Measurements from ENCODE around the gene HNRNPA0. TPM values are rescaled to one million over a fixed set of nuclear protein-coding genes. Genes with fewer than 3 reads are reported as not detected.

Gene HNRNPA0
- total and polyA plus RNA-seq, 2 of the 8 experiments (the other 6 are each of a cell fraction or from before 2014, with no cell fraction given), result 22.0 to 71.3 TPM

- ChIA-PET POLR2A (ENCODE audit: partially characterized antibody) (interaction anchor here (3.4 kb wide), 1 partner anchor 20 kb away, joined by 12 read pairs; the partner anchor contains the start of gene HNRNPA0), CTCF (ENCODE audit: partially characterized antibody) (interaction anchor here (0.8 to 1.6 kb wide), 9 partner anchors 8 to 104 kb away, joined by 3 to 7 read pairs (median 4); no protein-coding TSS in a partner anchor)
- 88% methylated on average over 3 of the region's 3 CpGs; no CpG with 5 or more reads in 1 of the 2 experiments for WGBS, 2 experiments (ENCODE audit: extremely low coverage in 1 of 2, insufficient coverage in 1 of 2, insufficient read length in 1 of 2, insufficient replicate concordance in 2 of 2, low coverage in 1 of 2, low lambda C conversion rate in 2 of 2, missing lambda C conversion rate in 1 of 2)
- no peak overlapping the region for H3K9ac ChIP-seq (replicated peaks in 1 of 4; ENCODE audit: extremely low read depth in 1 of 4, low read depth in 3 of 4, low read length in 3 of 4)
- DNase-seq (ENCODE audit: low read depth in 1 of 2, low spot score in 2 of 2) (no peak), FAIRE-seq (no peak)
- H2BK12ac ChIP-seq (ENCODE audit: low read depth, low read length), result no peak overlapping the region
- H2BK5ac ChIP-seq (ENCODE audit: low read depth, low read length), result no peak overlapping the region
- H2BK20ac ChIP-seq (ENCODE audit: low read length), result no peak overlapping the region
- no peaks in the 10 kb centered on the region for H4K20me1 ChIP-seq (replicated peaks in 1 of 2; ENCODE audit: control insufficient read depth in 1 of 2, insufficient read depth in 2 of 2, low read length in 2 of 2)
- peaks cover 6 to 40% of the 10 kb centered on the region in 2 experiments; a peak in 3 of 4 replicates for H3K79me2 ChIP-seq (ENCODE audit: control insufficient read depth in 1 of 2, insufficient read depth in 2 of 2, low read length in 2 of 2)
- H3K56ac ChIP-seq (replicated peaks; ENCODE audit: insufficient read length, low read depth, low read length), result no peak overlapping the region
- no peaks in the 10 kb centered on the region for H3K36me3 ChIP-seq (ENCODE audit: control insufficient read depth in 2 of 4, insufficient read depth in 4 of 4, low read length in 3 of 4)
- no peak overlapping the region for H3K4ac ChIP-seq (replicated peaks; ENCODE audit: insufficient read length, low read depth, low read length)
- peaks cover 6% of the 10 kb centered on the region for H3K79me1 ChIP-seq (ENCODE audit: low read depth, low read length)
- no peak overlapping the region for H3K4me3 ChIP-seq (ENCODE audit: extremely low read depth in 1 of 4, insufficient read depth in 2 of 4, low read depth in 3 of 4, low read length in 4 of 4)
- H3K9me3 ChIP-seq (ENCODE audit: insufficient read depth in 2 of 2, low read depth in 1 of 2, low read length in 1 of 2), result no peaks in the 10 kb centered on the region
- H3K4me2 ChIP-seq (ENCODE audit: insufficient read depth in 1 of 2, low read depth in 2 of 2, low read length in 2 of 2), result no peak overlapping the region; a peak in 2 of 4 replicates
- no peaks in the 10 kb centered on the region for H3K27me3 ChIP-seq (replicated peaks in 1 of 4; ENCODE audit: control insufficient read depth in 3 of 4, extremely low read depth in 1 of 4, insufficient read depth in 3 of 4, low read length in 3 of 4)
- H3K27ac ChIP-seq (ENCODE audit: low read depth, low read length), result no peak overlapping the region
- H2BK15ac ChIP-seq (ENCODE audit: low read length), result no peak overlapping the region
- H4K8ac ChIP-seq (ENCODE audit: extremely low read depth, insufficient read depth, low read length), result no peak overlapping the region
- peaks cover 12% of the 10 kb centered on the region; the same call in 1 of the 2 replicates for H3K23me2 ChIP-seq (ENCODE audit: low read depth, low read length)
- H2AK5ac ChIP-seq (ENCODE audit: low read depth, low read length), result no peak overlapping the region
- peaks cover 3 to 14% (median 6%) of the 10 kb centered on the region in 4 experiments; a peak in 5 of 7 replicates for H3K4me1 ChIP-seq (replicated peaks in 1 of 4; ENCODE audit: control insufficient read depth in 3 of 4, insufficient read depth in 4 of 4, low read length in 3 of 4)
- no peak overlapping the region for H2BK120ac ChIP-seq (replicated peaks; ENCODE audit: low read depth, low read length)
- H4K5ac ChIP-seq (ENCODE audit: insufficient read length, low read depth, low read length), result no peak overlapping the region
- H3K23ac ChIP-seq (ENCODE audit: insufficient read length), result no peak overlapping the region
- H3K14ac ChIP-seq (ENCODE audit: insufficient read length), result no peak overlapping the region
- no peak overlapping the region for H4K91ac ChIP-seq (replicated peaks; ENCODE audit: insufficient read length, low read length)
- H3K18ac ChIP-seq (ENCODE audit: extremely low read depth, low read length), result no peak overlapping the region
- no peak overlapping the region for H2AFZ ChIP-seq (ENCODE audit: low read length)
- TF ChIP-seq USF2 (IDR thresholded peaks at IDR 0.05; ENCODE audit: low read length), result no peak
- TF ChIP-seq CHD2 (IDR thresholded peaks at IDR 0.05; ENCODE audit: low read length), result no peak
- no peak for TF ChIP-seq PHF8 (conservative IDR thresholded peaks at IDR 0.05; ENCODE audit: low read depth, low read length)
- no peak for TF ChIP-seq NANOG (IDR thresholded peaks at IDR 0.05; ENCODE audit: insufficient read depth, low read depth, low read length, poor library complexity, severe bottlenecking)
- no peak for TF ChIP-seq SIX5 (IDR thresholded peaks at IDR 0.05; ENCODE audit: low read depth, low read length)
Measured at GRCh38 chr5:137733006-137733405, 21.2 kb downstream of the HNRNPA0 start.

Measured in H1 (cell line).